Right lobe of liver (tissue), 6 donors: ENCODE results near the gene BET1L. TPM values are rescaled to one million over a fixed set of nuclear protein-coding genes. Genes with fewer than 3 reads are reported as not detected.

Experiments used
- ATAC-seq, 4 donors: fragments of 200-7000 bp; cut with Tn5 transposase; one replicate each; pipeline ENCODE4 v1.9.1; 2020; ENCODE audit warnings: mild to moderate bottlenecking in 4 of 4, moderate library complexity in 4 of 4
- DNase-seq, 3 donors: peaks; one replicate each; pipeline ENCODE4 v3.0.0-alpha.2; 2020
- H3K27ac ChIP-seq, 3 donors: fragments of 200-600 bp; one replicate each; pipeline ENCODE4 v1.8.0; 2022
- H3K27me3 ChIP-seq, 2 donors: fragments of 200-600 bp; one replicate each; pipeline ENCODE4 v1.8.0; 2022
- H3K36me3 ChIP-seq, 4 donors: fragments of 200-600 bp; sonication (generic) in 1 of 4; one replicate each; pipeline versions ENCODE4 v1.5.1 to v1.8.0; 2017 to 2022; ENCODE audit warnings: control low read depth in 1 of 4
- H3K4me1 ChIP-seq, 4 donors: fragments of 200-600 bp; sonication (generic) in 1 of 4; one replicate each; pipeline versions ENCODE4 v1.5.1 to v1.8.0; 2017 to 2022; ENCODE audit warnings: control low read depth in 1 of 4
- H3K4me3 ChIP-seq, 3 donors: fragments of 200-600 bp; one replicate each; pipeline ENCODE4 v1.8.0; 2022
- H3K9me3 ChIP-seq, 4 donors: fragments of 200-600 bp; sonication (generic) in 1 of 4; one replicate each; pipeline versions ENCODE4 v1.5.1 to v1.8.0; 2017 to 2022; ENCODE audit warnings: control low read depth in 1 of 4
- CTCF ChIP-seq, 4 donors: fragments of 200-600 bp in 3 of 4; fragments of 450-650 bp in 1 of 4; IDR thresholded peaks; one replicate each; pipeline versions ENCODE4 v1.5.1 to v1.8.0; 2016 to 2022; ENCODE audit warnings: antibody characterized with exemption in 4 of 4, mild to moderate bottlenecking in 2 of 4
- POLR2A ChIP-seq: fragments of 450-650 bp; IDR thresholded peaks from one replicate; pipeline ENCODE4 v1.6.1; 2017; ENCODE audit warnings: antibody characterized with exemption, mild to moderate bottlenecking
- WGBS: methylation state at CpG from one replicate; pipeline ENCODE4 v1.1.6; 2018; ENCODE audit warnings: low coverage, low lambda C conversion rate; ENCODE audit not compliant: insufficient coverage; ENCODE audit errors: missing lambda C conversion rate; 5-methylcytosine and 5-hydroxymethylcytosine counted together
- intact Hi-C, 2 donors: fragments of 100-400 bp; cut with DNase I; formaldehyde crosslinking; loops; one replicate each; pipeline versions ENCODE4 v1.11.2 to v1.14.1; 2022
- total RNA-seq, 6 experiments: library from RNA; depleted of rRNA in 2 of 6; stranded (reverse); fragments of >200 nt in 2 of 6; fragmentation: NEBNext Ultra II Directional in 3 of 6; extraction: Animal tissue kit (Norgen Biotek cat#: 25700) in 3 of 6; gene quantifications; one replicate each; pipeline versions ENCODE4 v1.1.0 to v1.2.4, GENCODE V29; 2016 to 2023
- donor health status: DM: no; HTN: yes; CAD: no.
- donor health status: DM: no; HTN: no; CAD: no.
- donor health status: DM: no; HTN: no; CAD: no.
- donor health status: DM: no; HTN: yes; CAD: no.
- donor health status: DM: no; HTN: yes; CAD: no.

The BET1L gene
- total RNA-seq, 6 experiments from 2014 or later = 17.2 to 28.9 (median 24.8) TPM

- Histone ChIP-seq H3K4me3 (peak overlapping the region; percentile 90 to 99 (median 95)), H3K27ac (no peak overlapping the region)
- intact Hi-C loops = no loop called here
These were observed 1.2 kb downstream of the BET1L start for GRCh38 chr11:206002-206384.

GRCh38 chr11:205221-206001, 1.8 kb downstream of the BET1L start:
- H3K9me3 ChIP-seq = no peaks in the 10 kb centered on the region
- WGBS = 84% methylated on average over 4 of the region's 16 CpGs
- H3K4me3 ChIP-seq = peak overlapping the region in 2 of 3 donors; percentile 95 to 99
- H3K27me3 ChIP-seq = no peaks in the 10 kb centered on the region
- H3K27ac ChIP-seq = no peak overlapping the region
- DNase-seq (peak in 1 of 3 donors; percentile 30), ATAC-seq (no peak)
- peaks cover 0 to 25% (median 13%) of the 10 kb centered on the region in 4 donors for H3K4me1 ChIP-seq
- TF ChIP-seq POLR2A (no peak), CTCF (IDR thresholded peaks at IDR 0.05) (no peak)
- intact Hi-C loops = no loop called here
- peaks cover 0 to 25% (median 4%) of the 10 kb centered on the region in 4 donors for H3K36me3 ChIP-seq

More at GRCh38 chr11:206002-206384, 1.2 kb downstream of the BET1L start:
- no peaks in the 10 kb centered on the region for H3K27me3 ChIP-seq
- no peak for TF ChIP-seq POLR2A
- no peak for TF ChIP-seq CTCF (IDR thresholded peaks at IDR 0.05)
- H3K4me1 ChIP-seq = peaks cover 0 to 25% (median 13%) of the 10 kb centered on the region in 4 donors
- no peaks in the 10 kb centered on the region for H3K9me3 ChIP-seq
- no peak for ATAC-seq
- WGBS = 48% methylated on average over 4 of the region's 7 CpGs
- peaks cover 0 to 31% (median 4%) of the 10 kb centered on the region in 4 donors for H3K36me3 ChIP-seq
- DNase-seq = peak in 1 of 3 donors; percentile 45

GRCh38 chr11:204587-205109, 2.6 kb downstream of the BET1L start:
- H3K4me1 ChIP-seq = peaks cover 0 to 20% (median 10%) of the 10 kb centered on the region in 4 donors
- intact Hi-C loops = loop anchor here in 1 of 2 donors (5.0 kb wide), 1 partner anchor 43 kb away; no protein-coding TSS in a partner anchor
- TF ChIP-seq POLR2A (no peak), CTCF (IDR thresholded peaks at IDR 0.05) (no peak)
- H3K36me3 ChIP-seq = peaks cover 0 to 17% (median 4%) of the 10 kb centered on the region in 4 donors
- 76% methylated on average over 5 of the region's 12 CpGs for WGBS
- no peak for ATAC-seq
- DNase-seq = peak in 1 of 3 donors; percentile 45
- no peaks in the 10 kb centered on the region for H3K9me3 ChIP-seq
- H3K4me3 ChIP-seq = no peak overlapping the region
- H3K27me3 ChIP-seq = no peaks in the 10 kb centered on the region
- no peak overlapping the region for H3K27ac ChIP-seq

GRCh38 chr11:203945-204586, 3.1 kb downstream of the BET1L start:
- ATAC-seq (no peak), DNase-seq (no peak)
- H3K27ac ChIP-seq = no peak overlapping the region
- intact Hi-C loops = loop anchor here in 1 of 2 donors (5.0 kb wide), 1 partner anchor 43 kb away; no protein-coding TSS in a partner anchor
- H3K27me3 ChIP-seq = no peaks in the 10 kb centered on the region
- peaks cover 0 to 14% (median 8%) of the 10 kb centered on the region in 4 donors for H3K4me1 ChIP-seq
- H3K9me3 ChIP-seq = no peaks in the 10 kb centered on the region
- peaks cover 0 to 17% (median 4%) of the 10 kb centered on the region in 4 donors for H3K36me3 ChIP-seq
- WGBS = 79% methylated on average over 2 of the region's 4 CpGs
- TF ChIP-seq CTCF (IDR thresholded peaks at IDR 0.05) = no peak
- no peak for TF ChIP-seq POLR2A
- no peak overlapping the region for H3K4me3 ChIP-seq
